Epithelial cell of prostate (primary cell): Measurements from ENCODE around the gene CLMN.
A peak's percentile ranks its signal among the peaks of the same experiment; 100 is the strongest.
"Not testable (repeated sequence)": the region's sequence is repeated elsewhere in the genome, so short reads cannot be mapped to it uniquely, and the experiment has no call there.

Experiments used
- DNase-seq: peaks from one replicate; pipeline ENCODE4 v3.0.0-alpha.2; 2011; ENCODE audit warnings: low read depth, low spot score
- H3K27ac ChIP-seq: fragments of 450-650 bp; 2 replicates; pipeline ENCODE4 v1.5.1; 2017; ENCODE audit warnings: mild to moderate bottlenecking

The CLMN gene

GRCh38 chr14:95291859-95292542 is 27.7 kb downstream of the CLMN start:
- H3K27ac ChIP-seq, result peak overlapping the region; percentile 23
- DNase-seq, result peak; percentile 50

GRCh38 chr14:95290871-95291431 is 28.8 kb downstream of the CLMN start:
- peak overlapping the region; percentile 23 for H3K27ac ChIP-seq
- peak; percentile 45 for DNase-seq

DNA sequence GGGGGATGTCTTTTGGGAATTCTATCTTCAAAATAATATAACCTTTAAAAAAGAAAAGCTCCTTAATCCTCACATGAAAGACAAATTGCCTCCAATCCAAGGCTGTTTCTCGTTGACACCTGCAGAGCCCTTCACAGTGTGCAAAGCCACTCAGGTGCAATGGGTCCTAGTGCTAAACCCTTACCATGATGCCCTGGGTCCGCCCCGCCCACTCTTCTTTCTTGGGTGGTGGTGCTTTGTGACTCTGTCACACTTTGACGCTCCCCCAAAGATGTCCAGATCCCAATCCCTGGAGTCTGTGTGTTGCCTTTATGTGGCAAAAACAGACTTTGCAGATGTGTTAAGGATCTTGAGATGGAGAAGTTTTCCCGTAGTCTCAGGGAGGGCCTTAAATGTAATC is 29.7 kb downstream of the CLMN start:
- H3K27ac ChIP-seq, result no peak overlapping the region
- DNase-seq, result no peak

- no peak for DNase-seq
Measured at GRCh38 chr14:95289323-95290010, 30.2 kb downstream of the CLMN start.

DNA sequence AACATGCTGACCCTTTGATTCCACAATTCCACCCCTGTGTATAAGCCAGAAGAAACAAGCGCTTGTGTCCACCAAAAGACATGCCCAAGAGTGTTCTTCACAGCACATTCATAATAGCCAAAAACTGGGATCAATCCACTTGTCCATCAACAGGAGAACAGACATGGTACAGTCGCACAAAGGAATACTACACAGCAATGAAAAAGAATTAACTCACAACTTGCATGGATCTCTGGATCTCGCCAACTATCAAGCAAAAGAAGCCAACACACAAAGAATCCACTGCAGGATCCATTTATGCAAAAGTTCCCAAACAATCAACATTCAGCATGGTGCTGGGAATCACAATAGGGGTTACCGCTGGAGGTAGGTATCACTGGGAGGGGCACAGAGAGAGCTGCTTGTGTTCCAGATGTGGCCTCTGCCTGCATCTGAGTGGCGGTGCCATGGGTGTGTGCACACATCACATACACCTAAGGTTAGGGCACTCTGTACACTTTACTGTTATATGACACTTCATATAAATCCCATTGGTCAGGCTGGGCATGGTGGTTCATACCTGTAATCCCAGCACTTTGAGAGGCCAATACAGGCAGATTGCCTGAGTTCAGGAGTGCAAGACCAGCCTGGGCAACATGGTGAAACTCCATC is 30.9 kb downstream of the CLMN start:
- no peak overlapping the region for H3K27ac ChIP-seq
- no peak for DNase-seq

More at GRCh38 chr14:95289323-95290010, 30.2 kb downstream of the CLMN start:
- no peak overlapping the region for H3K27ac ChIP-seq

DNA sequence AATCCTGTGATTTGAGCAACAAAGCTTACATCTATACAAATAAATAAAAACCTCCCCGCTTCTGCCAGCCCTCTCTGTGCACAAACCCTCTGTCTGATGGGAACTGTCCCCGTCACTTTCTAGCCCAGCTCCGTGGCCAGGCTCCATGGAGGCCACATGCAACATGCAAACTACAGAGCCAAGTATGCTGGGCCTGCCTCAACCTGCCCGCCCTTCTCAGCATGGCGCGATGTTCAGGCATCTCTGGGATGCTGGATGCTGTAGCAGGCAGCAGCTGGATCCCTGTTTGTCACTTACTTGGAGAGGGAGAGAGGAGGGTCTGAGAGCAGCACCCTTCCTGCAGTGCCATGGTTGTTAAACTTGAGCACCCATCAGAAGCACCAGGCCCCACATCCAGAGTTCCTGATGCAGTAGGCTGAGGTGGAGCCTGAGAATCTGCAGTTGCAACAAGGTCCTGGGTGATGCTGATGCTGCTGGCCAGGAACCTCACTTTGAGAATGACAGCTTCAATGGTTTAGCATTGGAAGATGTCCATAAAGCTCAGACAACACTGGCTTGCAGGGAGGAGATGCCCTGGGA is 32.4 kb downstream of the CLMN start:
- DNase-seq, result no peak

GRCh38 chr14:95286645-95287044 is 33.1 kb downstream of the CLMN start:
- H3K27ac ChIP-seq, result no peak overlapping the region

More for the DNA sequence above, 32.4 kb downstream of the CLMN start:
- H3K27ac ChIP-seq, result no peak overlapping the region

DNA sequence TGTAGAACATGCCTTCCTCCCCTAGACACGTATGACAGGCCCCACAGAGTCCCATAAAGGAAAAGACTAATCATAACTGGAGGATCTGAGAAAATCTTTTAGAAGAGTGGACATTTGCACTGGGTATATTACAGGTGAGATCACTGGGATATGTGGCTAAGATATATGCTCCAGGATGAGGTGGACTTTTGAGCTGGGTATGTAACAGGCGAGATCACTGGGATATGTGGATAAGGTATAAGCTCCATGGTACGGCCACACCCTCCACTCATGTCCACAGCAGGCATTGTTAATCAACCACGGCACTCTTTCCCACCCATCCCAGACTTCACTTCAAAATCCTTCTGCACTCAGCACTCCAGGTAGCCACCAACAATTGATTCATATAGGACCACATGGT is 34.1 kb downstream of the CLMN start:
- no peak for DNase-seq
- H3K27ac ChIP-seq, result no peak overlapping the region

More at GRCh38 chr14:95286645-95287044, 33.1 kb downstream of the CLMN start:
- no peak for DNase-seq

- not testable (repeated sequence) for DNase-seq
Measured at GRCh38 chr14:95283802-95284201, 35.9 kb downstream of the CLMN start.

GRCh38 chr14:95282986-95283380 is 36.7 kb downstream of the CLMN start:
- not testable (repeated sequence) for DNase-seq, H3K27ac ChIP-seq

More at GRCh38 chr14:95283802-95284201, 35.9 kb downstream of the CLMN start:
- not testable (repeated sequence) for H3K27ac ChIP-seq

DNA sequence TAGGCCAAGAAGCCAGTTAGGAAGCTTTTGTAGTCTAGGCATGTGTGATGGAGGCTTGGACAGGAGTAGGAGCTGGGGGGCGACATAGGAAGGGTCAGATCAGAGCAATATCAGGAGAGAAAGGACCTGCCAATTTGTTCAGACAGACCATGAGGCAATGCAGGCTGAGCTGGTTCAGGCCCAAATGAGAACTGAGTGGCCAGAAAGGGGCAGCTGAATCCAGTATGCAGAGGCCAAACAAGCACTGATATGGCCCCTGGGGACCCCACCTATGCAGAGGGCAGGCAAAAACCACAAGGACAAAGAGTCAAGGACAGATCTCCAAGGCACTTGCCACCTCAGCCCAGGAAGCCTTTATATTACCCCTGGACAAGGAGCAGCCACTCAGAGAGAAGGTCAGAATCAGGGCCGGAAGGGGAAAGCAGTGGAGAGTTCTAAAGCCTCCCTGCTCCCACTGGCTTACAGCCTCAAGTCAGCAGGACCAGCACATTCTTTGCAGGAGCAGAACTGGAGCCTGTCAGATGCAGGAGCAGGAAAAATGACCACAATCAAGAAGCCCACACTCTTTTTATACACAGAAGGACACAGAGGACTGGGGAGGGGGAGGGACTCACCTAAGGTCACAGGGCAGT is 37.2 kb downstream of the CLMN start:
- no peak overlapping the region for H3K27ac ChIP-seq
- no peak for DNase-seq

GRCh38 chr14:95281560-95282176 is 38.0 kb downstream of the CLMN start:
- DNase-seq, result no peak

DNA sequence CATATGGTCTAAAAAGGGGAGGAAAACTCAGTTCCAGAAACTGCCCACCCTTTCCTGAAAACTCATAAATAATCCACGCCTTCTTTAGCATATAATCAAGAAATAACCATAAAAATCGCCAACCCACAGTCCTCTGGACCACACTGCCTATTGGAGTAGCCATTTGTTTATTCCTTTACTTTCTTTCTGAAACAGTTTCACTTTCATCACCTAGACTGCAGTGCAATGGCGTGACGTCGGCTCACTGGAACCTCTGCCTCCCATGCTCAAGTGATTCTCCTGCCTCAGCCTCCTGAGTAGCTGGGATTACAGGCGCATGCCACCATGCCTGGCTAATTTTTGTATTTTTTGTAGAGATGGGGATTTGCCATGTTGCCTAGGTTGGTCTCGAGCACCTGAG is 44.2 kb downstream of the CLMN start:
- H3K27ac ChIP-seq, result no peak overlapping the region
- no peak for DNase-seq

More at GRCh38 chr14:95281560-95282176, 38.0 kb downstream of the CLMN start:
- H3K27ac ChIP-seq, result no peak overlapping the region

DNA sequence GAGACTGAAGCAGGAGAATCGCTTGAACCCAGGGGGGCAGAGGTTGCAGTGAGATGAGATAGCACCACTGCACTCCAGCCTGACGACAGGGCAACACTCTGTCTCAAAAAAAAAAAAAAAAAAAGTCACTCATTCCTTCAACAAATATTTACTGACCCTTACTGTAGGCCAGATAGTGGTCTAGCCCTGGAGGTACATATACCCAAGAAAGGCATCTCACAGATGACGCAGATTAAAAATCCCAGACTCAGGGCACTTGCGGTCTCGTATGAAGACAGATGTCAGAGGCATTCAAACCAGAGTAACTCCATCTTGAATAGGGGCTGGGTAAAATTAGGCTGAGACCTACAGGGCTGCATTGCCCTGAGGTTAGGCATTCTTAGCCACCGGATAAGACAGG is 44.8 kb downstream of the CLMN start:
- no peak overlapping the region for H3K27ac ChIP-seq
- no peak for DNase-seq

DNA sequence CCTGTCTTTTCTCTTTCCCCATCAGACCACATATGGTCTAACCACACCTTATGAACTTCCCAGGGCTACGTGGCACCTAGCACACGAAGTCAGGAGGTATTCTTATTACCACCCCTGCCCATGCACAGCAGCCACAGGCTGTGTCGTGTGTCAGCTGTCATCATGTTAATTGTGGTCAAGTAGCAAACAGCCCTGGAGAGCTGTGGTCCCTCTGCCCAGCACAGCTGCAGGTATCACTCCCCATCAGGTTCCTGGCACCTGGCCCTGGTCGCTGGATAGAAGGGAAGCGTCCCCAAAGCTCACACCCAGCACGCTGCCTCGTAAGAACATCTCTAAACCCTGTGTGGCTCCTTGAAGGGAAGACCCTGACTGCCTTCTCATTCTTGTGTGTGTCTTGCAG is 45.4 kb downstream of the CLMN start:
- DNase-seq, result no peak
- H3K27ac ChIP-seq, result no peak overlapping the region

DNA sequence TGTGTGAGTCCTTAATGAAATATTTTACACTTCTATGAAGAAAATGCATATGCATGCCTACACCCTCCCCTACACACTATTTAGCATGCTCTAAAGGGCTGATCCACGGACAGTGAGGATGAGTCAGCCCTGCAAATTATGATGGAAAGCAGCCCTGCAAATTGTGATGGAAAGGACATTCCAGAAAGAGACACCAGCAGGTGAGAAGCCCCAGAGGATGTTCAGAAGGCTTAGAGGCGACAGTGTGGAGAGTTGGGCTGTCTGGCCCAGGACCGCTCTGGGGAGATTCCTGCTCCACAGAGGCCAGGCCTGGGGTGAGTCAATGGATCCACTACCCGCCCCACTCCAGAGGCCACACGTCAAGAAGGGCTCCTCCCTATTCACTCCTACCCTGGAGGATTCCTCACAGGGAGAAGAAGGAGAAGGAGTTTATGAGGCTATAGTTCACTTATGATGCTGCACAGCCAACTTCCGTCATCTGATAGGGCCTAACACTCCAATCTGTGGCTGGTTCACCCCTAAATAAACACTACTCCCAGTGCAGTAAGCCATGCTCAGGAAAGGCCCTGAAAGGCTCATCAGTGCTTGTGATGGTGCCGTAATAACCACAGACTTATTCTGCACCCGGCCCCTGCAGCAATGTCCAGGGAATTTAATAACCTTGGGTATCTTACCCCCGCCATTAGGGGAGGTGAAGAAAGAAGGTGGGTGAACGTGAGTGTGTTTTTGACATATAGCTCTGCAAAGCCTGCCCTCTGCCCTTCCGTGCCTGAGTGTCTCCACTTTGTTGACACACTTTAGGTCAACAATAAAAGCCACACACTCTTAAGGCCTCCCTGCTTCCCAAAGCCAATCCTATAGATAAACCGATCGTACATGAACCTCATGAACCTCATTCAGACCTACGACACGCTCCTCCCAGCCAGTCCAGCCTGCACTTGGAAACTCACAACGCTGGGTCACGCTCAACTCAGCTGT is 46.4 kb downstream of the CLMN start:
- no peak overlapping the region for H3K27ac ChIP-seq
- DNase-seq, result no peak

GRCh38 chr14:95272057-95272456 is 47.7 kb downstream of the CLMN start:
- DNase-seq, result no peak
- H3K27ac ChIP-seq, result no peak overlapping the region

DNA sequence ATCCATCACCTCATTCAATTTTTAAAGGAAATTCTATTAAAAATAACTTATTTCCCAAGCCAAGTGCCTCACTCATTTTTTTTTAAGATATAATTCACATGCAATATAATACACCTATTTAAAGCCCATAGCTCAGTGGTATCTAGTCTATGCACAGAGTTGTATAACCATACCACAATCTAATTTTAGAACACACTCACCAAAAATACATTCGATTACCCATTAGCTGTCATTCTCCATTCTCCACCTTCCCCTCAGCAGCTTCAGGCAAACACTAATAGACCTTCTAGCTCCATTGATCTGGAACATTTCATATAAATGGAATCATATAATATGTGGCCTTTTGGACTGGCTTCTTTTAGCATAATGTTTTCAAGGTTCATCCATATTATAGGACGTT is 49.5 kb downstream of the CLMN start:
- no peak overlapping the region for H3K27ac ChIP-seq
- DNase-seq, result no peak

- DNase-seq, result no peak
- no peak overlapping the region for H3K27ac ChIP-seq
Measured at GRCh38 chr14:95269493-95269892, 50.2 kb downstream of the CLMN start.
